Measurements from ENCODE around the gene PDE2A. TPM values are rescaled to one million over a fixed set of nuclear protein-coding genes. Genes with fewer than 3 reads are reported as not detected.

Gene PDE2A
- polyA plus RNA-seq, 1 donor (not counting 4 experiments of a cell fraction or from before 2014, with no cell fraction given): 0.38 TPM

- no peak overlapping the region for H3K4me3 ChIP-seq (ENCODE audit: control insufficient read depth in 2 of 3, extremely low read depth in 1 of 3, insufficient read depth in 2 of 3, low read depth in 1 of 3, low read length in 3 of 3)
- FAIRE-seq: no peak
- no peaks in the 10 kb centered on the region for H3K79me2 ChIP-seq (ENCODE audit: control insufficient read depth, insufficient read depth, low read length)
- dilution Hi-C loops (cut with MboI; ENCODE audit: extremely low pct_ligation_motif_present, low sequenced_read_pairs): no loop called here
- no peak overlapping the region for H3K4me2 ChIP-seq (ENCODE audit: control insufficient read depth, extremely low read depth, insufficient read depth, low read depth, low read length)
- H3K36me3 ChIP-seq (ENCODE audit: control insufficient read depth in 2 of 2, extremely low read depth in 1 of 2, insufficient read depth in 2 of 2, low read length in 2 of 2): no peaks in the 10 kb centered on the region
- H3K9me1 ChIP-seq (ENCODE audit: control insufficient read depth, extremely low read depth, insufficient read depth, low read length): no peaks in the 10 kb centered on the region
- no peak overlapping the region for H2AFZ ChIP-seq (ENCODE audit: control insufficient read depth, low read length)
- H3K9me3 ChIP-seq (ENCODE audit: control insufficient read depth, low read depth, low read length): no peaks in the 10 kb centered on the region
- no peaks in the 10 kb centered on the region for H4K20me1 ChIP-seq (ENCODE audit: control insufficient read depth, extremely low read depth, insufficient read depth, low read length)
- H3K4me1 ChIP-seq (ENCODE audit: control insufficient read depth, extremely low read depth, insufficient read depth, low read length): no peaks in the 10 kb centered on the region
- no peak overlapping the region for H3K9ac ChIP-seq (ENCODE audit: control insufficient read depth, extremely low read depth, insufficient read depth, low read length)
- peaks cover 41% of the 10 kb centered on the region for H3K27me3 ChIP-seq (ENCODE audit: control insufficient read depth, extremely low read depth, insufficient read depth, low read length)
- H3K27ac ChIP-seq (ENCODE audit: control insufficient read depth, insufficient read depth, low read length): no peak overlapping the region
- DNase-seq (ENCODE audit: low read depth, low spot score): no peak
- no peak for TF ChIP-seq EZH2 (IDR thresholded peaks at IDR 0.05; ENCODE audit: low read length)
- TF ChIP-seq, protein P1, sequence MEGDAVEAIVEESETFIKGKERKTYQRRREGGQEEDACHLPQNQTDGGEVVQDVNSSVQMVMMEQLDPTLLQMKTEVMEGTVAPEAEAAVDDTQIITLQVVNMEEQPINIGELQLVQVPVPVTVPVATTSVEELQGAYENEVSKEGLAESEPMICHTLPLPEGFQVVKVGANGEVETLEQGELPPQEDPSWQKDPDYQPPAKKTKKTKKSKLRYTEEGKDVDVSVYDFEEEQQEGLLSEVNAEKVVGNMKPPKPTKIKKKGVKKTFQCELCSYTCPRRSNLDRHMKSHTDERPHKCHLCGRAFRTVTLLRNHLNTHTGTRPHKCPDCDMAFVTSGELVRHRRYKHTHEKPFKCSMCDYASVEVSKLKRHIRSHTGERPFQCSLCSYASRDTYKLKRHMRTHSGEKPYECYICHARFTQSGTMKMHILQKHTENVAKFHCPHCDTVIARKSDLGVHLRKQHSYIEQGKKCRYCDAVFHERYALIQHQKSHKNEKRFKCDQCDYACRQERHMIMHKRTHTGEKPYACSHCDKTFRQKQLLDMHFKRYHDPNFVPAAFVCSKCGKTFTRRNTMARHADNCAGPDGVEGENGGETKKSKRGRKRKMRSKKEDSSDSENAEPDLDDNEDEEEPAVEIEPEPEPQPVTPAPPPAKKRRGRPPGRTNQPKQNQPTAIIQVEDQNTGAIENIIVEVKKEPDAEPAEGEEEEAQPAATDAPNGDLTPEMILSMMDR (optimal IDR thresholded peaks at IDR 0.05 in 1 of 3, IDR thresholded peaks at IDR 0.05 in 1 of 3, conservative IDR thresholded peaks at IDR 0.05 in 1 of 3; ENCODE audit: extremely low read depth in 1 of 3, insufficient read depth in 2 of 3, low read length in 3 of 3): no peak
These were observed 36.3 kb downstream of the PDE2A start for GRCh38 chr11:72637926-72638325.

GRCh38 chr11:72637198-72637597 lies 37.0 kb downstream of the PDE2A start:
- no peak overlapping the region for H3K4me2 ChIP-seq (ENCODE audit: control insufficient read depth, extremely low read depth, insufficient read depth, low read depth, low read length)
- FAIRE-seq: no peak
- no peaks in the 10 kb centered on the region for H3K4me1 ChIP-seq (ENCODE audit: control insufficient read depth, extremely low read depth, insufficient read depth, low read length)
- no peaks in the 10 kb centered on the region for H4K20me1 ChIP-seq (ENCODE audit: control insufficient read depth, extremely low read depth, insufficient read depth, low read length)
- H3K36me3 ChIP-seq (ENCODE audit: control insufficient read depth in 2 of 2, extremely low read depth in 1 of 2, insufficient read depth in 2 of 2, low read length in 2 of 2): no peaks in the 10 kb centered on the region
- no peak overlapping the region for H3K4me3 ChIP-seq (ENCODE audit: control insufficient read depth in 2 of 3, extremely low read depth in 1 of 3, insufficient read depth in 2 of 3, low read depth in 1 of 3, low read length in 3 of 3)
- H3K27ac ChIP-seq (ENCODE audit: control insufficient read depth, insufficient read depth, low read length): no peak overlapping the region
- no peak for DNase-seq (ENCODE audit: low read depth, low spot score)
- H3K79me2 ChIP-seq (ENCODE audit: control insufficient read depth, insufficient read depth, low read length): no peaks in the 10 kb centered on the region
- no peak overlapping the region for H2AFZ ChIP-seq (ENCODE audit: control insufficient read depth, low read length)
- dilution Hi-C loops (cut with MboI; ENCODE audit: extremely low pct_ligation_motif_present, low sequenced_read_pairs): no loop called here
- no peaks in the 10 kb centered on the region for H3K9me1 ChIP-seq (ENCODE audit: control insufficient read depth, extremely low read depth, insufficient read depth, low read length)
- TF ChIP-seq, protein P1 (optimal IDR thresholded peaks at IDR 0.05 in 1 of 3, IDR thresholded peaks at IDR 0.05 in 1 of 3, conservative IDR thresholded peaks at IDR 0.05 in 1 of 3; ENCODE audit: extremely low read depth in 1 of 3, insufficient read depth in 2 of 3, low read length in 3 of 3): no peak
- no peak for TF ChIP-seq EZH2 (IDR thresholded peaks at IDR 0.05; ENCODE audit: low read length)
- no peaks in the 10 kb centered on the region for H3K9me3 ChIP-seq (ENCODE audit: control insufficient read depth, low read depth, low read length)
- H3K9ac ChIP-seq (ENCODE audit: control insufficient read depth, extremely low read depth, insufficient read depth, low read length): no peak overlapping the region
- peaks cover 41% of the 10 kb centered on the region for H3K27me3 ChIP-seq (ENCODE audit: control insufficient read depth, extremely low read depth, insufficient read depth, low read length)
